Limb (tissue), 2 donors: ENCODE data around the gene TRMT44.

Source experiments
- DNase-seq, 2 donors: peaks; one replicate each; pipeline ENCODE4 v3.0.0-alpha.2; 2016; ENCODE audit errors: extremely low spot score in 2 of 2

TRMT44 gene, protein sequence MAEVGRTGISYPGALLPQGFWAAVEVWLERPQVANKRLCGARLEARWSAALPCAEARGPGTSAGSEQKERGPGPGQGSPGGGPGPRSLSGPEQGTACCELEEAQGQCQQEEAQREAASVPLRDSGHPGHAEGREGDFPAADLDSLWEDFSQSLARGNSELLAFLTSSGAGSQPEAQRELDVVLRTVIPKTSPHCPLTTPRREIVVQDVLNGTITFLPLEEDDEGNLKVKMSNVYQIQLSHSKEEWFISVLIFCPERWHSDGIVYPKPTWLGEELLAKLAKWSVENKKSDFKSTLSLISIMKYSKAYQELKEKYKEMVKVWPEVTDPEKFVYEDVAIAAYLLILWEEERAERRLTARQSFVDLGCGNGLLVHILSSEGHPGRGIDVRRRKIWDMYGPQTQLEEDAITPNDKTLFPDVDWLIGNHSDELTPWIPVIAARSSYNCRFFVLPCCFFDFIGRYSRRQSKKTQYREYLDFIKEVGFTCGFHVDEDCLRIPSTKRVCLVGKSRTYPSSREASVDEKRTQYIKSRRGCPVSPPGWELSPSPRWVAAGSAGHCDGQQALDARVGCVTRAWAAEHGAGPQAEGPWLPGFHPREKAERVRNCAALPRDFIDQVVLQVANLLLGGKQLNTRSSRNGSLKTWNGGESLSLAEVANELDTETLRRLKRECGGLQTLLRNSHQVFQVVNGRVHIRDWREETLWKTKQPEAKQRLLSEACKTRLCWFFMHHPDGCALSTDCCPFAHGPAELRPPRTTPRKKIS

DNA sequence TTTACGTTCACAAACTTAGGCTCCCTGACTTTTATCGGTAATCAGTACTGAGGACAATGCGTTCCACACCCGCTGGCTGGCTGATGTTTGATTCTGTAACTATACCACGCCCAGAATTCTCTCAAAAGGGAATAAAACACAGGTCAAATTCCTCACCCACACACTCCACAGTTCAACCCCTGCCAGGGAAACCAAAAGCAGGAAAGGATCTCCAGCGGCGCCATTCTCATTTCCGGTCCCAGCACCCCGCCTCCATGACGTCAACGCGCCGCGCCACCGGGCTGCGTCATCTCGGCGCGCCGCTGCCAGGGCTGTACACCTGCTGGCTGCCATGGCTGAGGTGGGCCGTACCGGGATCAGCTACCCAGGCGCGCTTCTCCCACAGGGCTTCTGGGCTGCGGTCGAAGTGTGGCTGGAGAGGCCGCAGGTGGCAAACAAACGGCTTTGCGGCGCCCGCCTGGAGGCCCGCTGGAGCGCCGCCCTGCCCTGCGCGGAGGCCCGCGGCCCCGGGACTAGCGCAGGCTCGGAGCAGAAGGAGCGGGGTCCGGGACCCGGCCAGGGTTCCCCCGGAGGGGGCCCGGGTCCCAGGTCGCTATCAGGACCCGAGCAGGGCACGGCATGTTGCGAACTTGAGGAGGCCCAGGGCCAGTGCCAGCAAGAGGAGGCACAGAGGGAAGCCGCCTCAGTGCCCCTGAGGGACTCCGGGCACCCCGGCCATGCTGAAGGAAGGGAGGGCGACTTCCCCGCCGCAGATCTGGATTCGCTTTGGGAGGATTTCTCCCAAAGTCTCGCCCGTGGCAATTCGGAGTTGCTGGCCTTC, at the start of gene TRMT44, which contains the start of gene ACOX3:
TRMT44 (plus strand) TSS at position 286 of the 820 bp plus-strand sequence; CDS start at position 332, 46 bp downstream.
ACOX3 (minus strand) TSS at position 232 of the 820 bp plus-strand sequence. CDS start 24,202 bp downstream, outside the sequence.
- peak; percentile 85 to 99 for DNase-seq

DNA sequence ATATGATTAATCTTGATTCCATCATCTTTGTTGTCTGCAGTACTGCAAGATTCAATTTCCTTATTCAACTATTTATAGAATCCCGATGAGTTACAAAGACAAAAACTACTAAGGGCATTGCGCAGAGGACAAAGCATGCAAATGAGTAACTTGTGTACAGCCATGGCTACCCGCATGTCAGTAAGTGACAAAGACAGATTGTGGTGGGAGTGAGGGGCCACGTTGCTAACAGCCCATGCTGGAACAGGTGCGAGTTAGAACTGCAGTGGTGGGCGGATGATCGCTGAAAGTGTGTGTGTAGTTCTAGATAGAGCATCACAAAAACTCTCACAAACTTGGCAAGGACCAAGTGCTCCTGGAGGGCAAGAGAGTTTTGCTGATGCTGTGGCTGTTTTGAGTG, 49.5 kb upstream of the TRMT44 start:
- no peak for DNase-seq

DNA sequence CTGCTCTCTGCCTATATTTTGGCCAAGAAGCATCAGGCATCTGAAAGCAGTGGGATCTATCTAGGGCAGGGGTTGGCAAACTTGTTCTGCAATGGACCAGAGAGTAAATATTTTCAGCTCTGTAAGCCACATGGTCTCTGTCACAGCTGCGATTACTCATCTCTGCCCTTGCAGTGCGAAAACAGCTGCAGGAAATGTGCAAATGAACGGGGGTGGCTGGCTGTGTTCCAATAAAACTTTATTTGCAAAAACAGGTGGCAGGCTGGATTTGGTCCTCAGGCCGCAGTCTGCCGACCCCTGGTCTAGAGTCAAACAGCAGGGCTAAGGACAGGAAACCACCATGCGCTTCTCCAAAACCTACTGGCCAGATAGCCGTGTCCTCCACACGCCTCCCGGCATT, 48.6 kb upstream of the TRMT44 start:
- DNase-seq = peak in 1 of 2 donors; percentile 87

DNA sequence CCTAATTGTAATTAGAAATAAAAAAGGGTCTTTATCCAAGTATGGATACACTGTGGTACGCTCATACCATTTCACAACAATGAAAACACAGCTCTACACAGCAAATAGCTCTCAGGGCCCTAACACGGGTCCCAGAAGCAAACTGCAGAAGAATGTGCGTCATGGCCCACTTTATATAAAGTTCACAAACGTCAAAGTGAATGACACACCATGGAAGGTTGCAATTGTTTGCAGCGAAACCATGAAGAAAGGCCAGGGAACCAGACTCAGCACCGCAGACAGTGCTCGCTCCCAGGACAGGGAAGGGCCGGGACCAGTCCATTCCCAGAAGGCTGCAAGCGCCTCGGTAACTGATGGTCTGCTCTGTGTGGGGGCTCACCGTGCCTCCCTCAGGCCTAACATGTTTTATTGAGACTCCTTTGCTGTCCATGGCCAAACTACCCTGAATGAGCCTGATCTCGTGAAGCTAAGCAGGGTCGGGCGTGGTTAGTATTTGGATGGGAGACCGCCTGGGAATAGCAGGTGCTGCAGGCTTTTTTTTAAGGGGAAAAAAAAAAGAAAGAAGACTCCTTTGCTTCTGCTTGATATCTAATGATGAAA, 47.9 kb upstream of the TRMT44 start:
- no peak for DNase-seq

DNA sequence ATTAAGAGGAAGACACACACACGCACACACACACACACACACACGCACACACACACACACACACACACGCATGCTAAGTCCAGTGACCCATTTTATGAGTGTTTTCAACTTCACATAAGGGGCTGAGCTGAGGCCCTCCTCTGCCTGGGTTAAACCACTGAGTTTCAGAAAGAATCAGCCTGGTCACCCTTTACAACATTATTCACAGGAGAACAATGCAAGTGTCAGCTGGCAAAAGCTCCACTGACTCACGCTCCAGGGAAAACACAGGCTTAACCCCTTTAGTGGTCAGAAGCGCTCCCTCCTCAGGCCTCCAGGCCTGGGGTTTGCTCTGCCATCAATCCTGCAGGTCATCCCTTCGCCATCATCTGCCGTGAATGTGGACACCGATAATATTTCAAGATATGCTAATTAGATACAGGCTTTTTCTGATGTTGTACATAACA, 47.0 kb upstream of the TRMT44 start:
- DNase-seq = no peak

DNA sequence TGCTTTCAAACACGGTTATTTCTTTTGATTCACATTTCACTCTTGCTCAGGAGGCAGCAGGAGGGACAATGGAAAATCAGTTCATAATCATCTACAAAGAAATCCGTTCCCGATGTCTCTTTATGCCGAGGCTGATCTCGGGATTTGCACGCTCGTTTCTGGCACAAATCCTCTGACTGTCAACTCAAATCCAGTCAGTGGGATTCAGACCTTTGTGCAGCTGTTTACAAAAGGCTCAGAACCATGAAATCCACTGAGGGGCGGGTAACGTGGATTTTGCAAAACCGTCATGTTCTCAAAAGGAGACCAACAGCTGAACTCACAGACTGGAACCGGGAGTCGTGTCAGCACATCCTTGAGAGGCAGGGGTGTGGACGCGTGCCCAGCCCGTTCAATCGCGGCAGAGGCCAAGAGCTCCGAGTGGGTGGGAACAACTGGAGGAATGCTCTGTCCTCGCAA, 46.5 kb upstream of the TRMT44 start:
- DNase-seq = peak; percentile 66 to 70

DNA sequence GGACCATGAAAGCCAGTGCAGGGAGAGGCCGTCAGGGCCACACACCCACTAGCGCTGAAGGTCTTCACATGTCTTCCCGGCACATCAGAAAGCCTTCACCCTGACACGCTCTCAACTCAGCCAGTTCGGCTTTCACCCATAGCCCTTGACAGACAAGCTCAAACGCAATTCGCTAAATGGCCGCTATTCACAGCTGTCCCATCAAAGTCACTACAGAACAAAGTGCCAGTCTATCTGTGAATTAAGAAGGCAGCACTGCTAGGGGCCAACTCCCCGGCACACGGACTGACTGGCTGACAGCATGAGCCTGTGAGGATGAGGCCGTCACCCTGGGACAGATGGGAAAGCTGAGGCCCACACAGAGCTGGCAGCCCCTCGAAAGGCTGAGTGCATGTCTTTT, 45.8 kb upstream of the TRMT44 start:
- DNase-seq = no peak

DNA sequence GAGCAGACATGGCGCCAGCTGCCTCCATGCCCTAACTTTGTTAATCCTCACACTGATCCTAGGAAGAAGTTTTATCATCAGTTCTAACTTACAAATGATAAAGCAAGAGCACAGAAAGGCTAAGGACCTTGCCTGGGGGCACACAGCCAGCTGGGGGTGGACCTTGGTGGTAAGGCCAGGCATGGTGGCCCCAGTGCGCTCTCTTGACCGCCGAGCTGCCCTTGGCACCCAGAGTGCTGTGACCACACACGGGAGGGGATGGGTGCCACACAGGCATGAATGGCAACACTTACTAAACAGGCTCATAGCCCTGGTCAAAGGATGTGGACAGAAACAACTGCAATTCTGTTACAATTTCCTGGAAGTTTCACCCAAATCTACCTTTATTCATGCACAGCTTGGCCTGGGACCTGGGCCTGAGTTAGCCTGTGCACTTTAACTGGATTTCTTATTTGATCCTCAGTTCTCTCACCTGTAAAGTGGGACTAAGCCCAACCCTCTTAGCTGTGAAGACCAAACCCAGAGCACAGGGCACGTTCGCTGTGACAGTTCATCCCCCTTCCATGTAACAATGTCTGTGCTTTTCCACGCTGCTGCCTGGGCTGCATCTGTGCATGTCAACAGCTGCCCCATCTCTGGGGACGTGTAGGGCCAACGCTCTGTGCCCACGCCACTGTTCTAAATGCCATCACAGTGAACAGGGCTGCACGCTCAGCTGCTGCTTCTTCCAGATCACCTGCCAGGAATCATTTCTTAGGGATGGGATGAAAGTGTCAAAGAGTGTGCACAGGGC, 44.9 kb upstream of the TRMT44 start:
- DNase-seq = no peak

DNA sequence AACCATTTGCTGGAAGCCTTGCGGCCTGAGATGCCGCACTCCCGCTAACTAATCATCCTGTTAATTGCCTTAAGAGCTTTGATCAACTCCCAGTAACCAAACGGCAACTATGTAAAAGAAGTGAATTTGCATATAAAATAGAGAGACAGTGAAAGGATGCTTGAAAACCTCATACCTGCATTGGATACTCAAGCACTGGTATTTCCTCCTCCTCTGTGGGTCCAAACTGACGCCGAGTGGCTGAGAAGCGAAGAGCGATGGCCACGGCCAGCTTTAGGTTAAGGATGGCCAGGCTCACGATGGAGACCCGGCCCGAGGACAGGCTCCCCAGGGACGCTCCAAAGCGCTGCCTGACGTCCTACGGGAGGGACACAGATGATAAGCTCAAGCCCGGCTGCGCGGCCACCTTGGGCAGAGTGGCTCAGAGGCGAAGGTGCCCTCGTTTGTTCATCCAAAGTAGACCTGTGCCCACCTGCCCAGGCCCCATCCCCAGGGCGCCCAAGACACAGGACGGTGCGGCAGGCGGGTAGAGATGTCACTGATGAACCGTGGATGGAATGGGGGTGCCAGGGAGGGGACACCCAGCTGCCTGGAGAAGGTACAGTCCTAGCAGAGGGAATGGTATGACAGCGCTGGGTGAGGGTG, 43.7 kb upstream of the TRMT44 start:
- no peak for DNase-seq

DNA sequence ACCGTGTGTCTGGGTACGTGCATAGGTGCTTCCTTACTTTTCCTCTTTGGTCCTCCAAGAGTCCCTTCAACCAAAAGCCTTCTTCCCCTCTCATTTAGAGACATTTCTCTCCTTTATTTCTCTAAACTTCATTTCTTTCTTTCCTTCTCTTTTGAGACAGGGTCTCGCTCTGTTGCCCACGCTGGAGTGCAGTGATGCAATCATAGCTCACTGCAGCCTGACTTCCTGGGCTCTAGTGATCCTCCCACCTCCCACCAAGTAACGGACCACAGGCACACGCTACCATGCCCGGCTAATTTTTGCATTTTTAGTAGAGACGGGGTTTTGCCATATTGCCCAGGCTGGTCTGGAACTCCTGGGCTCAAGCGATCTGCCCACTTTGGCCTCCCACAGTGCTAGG, 42.2 kb upstream of the TRMT44 start:
- no peak for DNase-seq

DNA sequence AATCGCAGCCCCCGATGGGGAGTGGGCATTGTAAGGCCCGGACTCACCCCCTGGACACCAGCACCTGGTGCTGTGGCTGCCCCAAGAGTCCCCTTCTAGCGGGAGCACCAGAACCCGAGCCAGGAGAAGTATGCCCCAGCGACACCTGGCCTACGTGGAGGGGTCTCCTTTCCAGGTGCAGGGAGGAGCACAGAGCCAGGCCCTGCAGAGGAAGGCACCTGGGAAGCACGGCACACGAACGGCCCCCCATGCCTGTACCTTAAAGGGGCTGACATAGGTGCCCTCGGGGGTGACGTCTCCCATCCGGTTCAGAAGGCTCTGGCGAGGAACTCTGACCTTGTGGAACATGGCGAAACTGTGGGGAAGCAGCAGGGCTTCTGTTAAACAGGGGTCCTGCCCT, 41.3 kb upstream of the TRMT44 start:
- DNase-seq = no peak

DNA sequence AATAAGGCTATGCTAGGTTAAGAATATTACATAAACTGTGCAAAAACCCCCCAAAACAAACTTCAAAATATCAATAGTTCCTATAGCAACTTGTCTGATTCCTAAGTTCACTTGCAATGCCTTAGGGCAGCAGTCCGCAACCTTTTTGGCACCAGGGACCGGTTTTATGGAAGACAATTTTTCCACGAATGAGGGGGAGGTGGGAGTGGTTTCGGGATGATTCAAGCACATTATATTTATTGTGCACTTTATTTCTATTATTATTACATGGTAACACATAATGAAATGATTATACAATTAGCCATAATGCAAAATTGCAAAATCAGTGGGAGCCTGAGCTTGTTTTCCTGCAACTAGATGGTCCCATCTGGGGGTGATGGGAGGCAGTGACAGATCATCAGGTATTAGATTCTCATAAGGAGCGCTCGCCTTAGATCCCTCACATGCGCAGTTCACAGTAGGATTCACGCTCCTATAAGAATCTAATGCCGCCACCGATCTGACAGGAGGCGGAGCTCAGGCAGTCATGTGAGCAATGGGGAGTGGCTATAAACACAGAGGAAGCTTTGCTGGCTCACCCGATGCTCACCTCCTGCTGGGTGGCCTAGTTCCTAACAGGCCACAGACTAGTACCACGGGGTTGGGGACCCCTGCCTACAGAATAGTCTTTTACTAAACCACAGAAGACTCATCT, 39.8 kb upstream of the TRMT44 start:
- DNase-seq = no peak

DNA sequence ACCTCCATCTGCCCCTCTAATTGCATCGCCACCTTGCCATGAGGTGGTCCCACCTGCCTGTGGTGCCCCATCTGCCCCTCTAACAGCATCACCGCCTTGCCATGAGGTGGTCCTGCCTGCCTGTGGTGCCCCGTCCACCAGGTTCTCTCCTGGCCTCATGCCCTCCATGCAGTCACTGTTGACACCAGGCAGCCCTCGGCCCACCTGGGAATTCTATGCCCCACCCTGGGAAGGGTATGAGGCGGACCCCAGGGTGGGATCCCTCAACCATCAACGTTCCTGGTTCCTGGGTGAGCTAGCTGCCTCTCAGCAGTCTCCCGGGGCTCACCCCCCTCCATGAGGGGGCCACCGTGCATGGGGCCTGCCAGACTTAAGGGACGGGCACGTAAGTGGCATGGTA, 38.9 kb upstream of the TRMT44 start:
- no peak for DNase-seq

DNA sequence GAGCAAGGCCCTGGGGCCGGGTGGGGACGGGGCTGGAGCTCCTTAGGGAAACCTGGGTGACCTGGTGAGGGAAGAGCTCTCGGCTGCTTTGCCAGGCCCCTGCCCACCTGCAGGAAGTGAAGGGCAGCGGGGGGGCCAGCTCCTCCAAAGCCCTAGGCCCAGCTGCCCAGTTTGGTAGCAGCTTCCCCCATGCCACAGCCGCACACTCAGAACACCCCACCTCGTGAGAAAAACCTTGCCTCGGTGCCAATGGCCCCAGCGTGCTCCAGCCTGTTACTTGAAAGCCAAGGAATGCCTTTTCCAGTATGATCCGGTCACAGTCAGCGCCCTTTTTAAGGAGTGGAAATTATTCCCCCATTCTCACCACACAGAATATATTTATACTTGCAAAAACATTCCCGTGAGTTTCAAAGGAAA, 38.4 kb upstream of the TRMT44 start:
- DNase-seq = no peak

DNA sequence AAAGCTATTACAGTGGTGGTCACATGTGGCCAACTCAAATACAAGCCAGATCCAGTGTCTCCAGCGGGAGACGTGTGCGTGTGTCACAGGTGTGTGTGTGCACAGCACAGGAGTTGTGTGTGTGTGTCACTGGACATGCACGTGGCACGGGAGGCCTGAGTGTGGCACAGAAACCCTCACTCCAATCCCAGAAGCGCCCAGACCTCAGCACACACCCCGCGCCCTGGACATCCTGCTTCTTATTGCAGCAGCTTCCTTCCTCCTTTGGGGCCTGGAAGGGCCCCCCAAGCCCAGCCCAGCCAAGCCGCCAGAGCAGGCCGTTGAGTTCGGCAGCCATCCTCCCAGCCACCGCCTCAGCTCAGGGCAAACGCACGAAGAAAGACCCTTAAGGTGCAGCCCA, 37.9 kb upstream of the TRMT44 start:
- no peak for DNase-seq

DNA sequence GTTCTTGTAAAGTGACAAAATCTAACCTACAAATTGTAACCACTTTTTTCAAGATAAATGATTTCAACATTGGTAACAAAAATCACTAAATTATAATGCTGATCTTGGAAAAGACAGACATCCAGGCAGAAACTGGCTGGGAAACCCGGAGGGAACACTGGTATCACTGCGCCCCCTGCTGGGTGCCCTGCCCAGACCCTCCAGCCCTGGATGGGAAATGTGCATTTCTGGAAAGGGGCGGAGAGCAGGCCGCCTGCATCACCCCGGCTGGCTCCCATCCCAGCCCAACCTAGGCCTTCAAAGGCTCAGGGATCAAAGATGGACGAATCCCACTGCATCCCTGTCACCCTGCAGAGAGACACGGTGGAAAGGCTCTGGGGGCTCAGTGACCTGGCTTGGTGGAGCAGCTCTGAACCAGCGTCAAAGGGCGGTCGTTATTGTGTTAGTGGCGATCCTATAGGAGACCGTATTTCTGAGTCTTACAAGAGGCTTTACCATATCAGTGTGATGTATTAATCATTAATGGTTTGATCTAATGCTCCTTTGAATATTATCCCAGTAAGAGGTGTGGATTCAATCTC, 37.3 kb upstream of the TRMT44 start:
- DNase-seq = peak; percentile 80 to 91

DNA sequence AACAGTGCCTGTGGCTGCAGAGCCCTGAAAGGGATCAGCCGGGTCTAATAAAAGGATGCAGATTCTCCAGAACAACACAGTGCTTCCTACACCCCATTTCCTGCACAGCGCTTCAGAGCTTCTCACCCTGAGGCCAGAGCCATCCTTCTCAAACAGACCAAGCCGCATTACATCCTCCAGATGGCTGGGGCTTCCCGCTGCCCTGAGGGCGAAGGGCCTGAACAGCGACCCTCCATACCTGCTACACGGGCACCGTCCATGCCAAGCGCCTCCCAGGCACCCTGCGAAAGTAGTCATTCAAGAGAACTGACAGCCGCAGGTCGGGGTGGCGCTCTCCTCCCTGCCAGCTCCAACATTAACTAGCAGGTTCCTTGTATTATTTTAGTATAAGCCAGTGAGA, 36.6 kb upstream of the TRMT44 start:
- DNase-seq = no peak

DNA sequence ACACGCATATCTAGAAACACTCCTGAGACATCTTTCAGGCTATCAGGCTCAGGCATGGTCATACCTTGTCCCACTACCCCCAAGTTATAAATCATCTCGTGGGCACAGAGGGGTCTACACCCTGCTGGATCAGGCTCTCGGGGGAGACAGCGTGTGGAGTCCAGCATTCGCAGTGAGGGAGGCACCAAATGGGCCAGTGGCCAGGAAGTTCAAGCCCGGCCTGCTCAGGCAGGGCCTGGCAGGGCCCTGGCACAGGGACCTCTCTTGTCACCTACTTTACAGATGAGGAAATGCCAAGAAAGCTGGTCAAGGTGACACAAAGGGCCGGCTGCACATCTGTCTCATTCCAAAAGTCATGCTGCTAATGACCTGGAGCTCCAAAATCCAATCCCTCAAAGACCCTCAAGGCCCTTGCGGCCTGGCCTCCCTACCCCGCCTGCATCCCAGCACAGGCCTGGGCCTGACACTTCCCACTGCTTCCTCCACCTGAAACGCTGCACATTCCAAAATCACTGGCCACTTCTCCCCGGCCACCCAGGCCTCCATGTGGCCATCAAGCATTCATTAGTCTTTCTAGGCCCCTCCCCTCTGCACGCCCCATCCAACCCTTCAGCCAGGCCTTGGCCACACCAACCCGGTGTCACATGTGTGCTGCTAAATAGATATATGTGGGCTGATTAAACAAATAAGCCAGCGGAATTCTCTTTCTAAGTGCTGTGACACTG, 35.6 kb upstream of the TRMT44 start:
- DNase-seq = no peak
